ENCODE data around the gene KLHL6. TPM values are rescaled to one million over a fixed set of nuclear protein-coding genes. Genes with fewer than 3 reads are reported as not detected.

KLHL6 gene
- total and polyA plus RNA-seq, 2 of the 13 experiments (the other 11 are each of a cell fraction or from before 2014, with no cell fraction given): not detected

- H3K27me3 ChIP-seq (ENCODE audit: control insufficient read depth in 1 of 2, insufficient read depth in 2 of 2, low read length in 2 of 2): no peaks in the 10 kb centered on the region; a peak in 2 of 5 replicates
- no peak overlapping the region for H3K4me3 ChIP-seq (replicated peaks in 1 of 3; ENCODE audit: insufficient read depth in 1 of 3, low read depth in 2 of 3, low read length in 3 of 3)
- intact Hi-C loops (cut with micrococcal nuclease; ENCODE audit: unreplicated experiment): no loop called here
- ChIA-PET CTCF (ENCODE audit: low intra/inter-chr PET ratio, low total read pairs) (no interaction called here), POLR2A (no interaction called here)
- DNase-seq (ENCODE audit: low spot score) (no peak), FAIRE-seq (no peak), ATAC-seq (no peak)
- no peak overlapping the region for H3K27ac ChIP-seq (ENCODE audit: extremely low read length, insufficient read depth, low read length)
- no peaks in the 10 kb centered on the region for H3K79me2 ChIP-seq (ENCODE audit: insufficient read depth, low read length)
- in situ Hi-C loops (cut with HindIII; ENCODE audit: extremely low pct_ligation_motif_present, low pct_unique_long_range_greater_than_20kb): no loop called here
- 44% methylated on average over 7 of the region's 11 CpGs for WGBS (ENCODE audit: low lambda C conversion rate)
- peaks cover 24% of the 10 kb centered on the region for H3K4me1 ChIP-seq (ENCODE audit: insufficient read depth, low read length)
- H4K20me1 ChIP-seq (ENCODE audit: insufficient read depth, low read length): no peaks in the 10 kb centered on the region
- no peak overlapping the region for H2AFZ ChIP-seq (ENCODE audit: low read length)
- no TSS peak for BruUV-seq (replicated peaks)
- no peak overlapping the region for H3K4me2 ChIP-seq (ENCODE audit: low read depth, low read length)
- no peaks in the 10 kb centered on the region for H3K36me3 ChIP-seq (replicated peaks in 1 of 2; ENCODE audit: control insufficient read depth in 1 of 2, insufficient read depth in 2 of 2, low read length in 2 of 2)
- TF ChIP-seq MIXL1 (CRISPR knock-in tag; IDR thresholded peaks at IDR 0.05) (no peak), JDP2 (CRISPR knock-in tag; IDR thresholded peaks at IDR 0.05; ENCODE audit: borderline replicate concordance) (no peak), NR2F6 (IDR thresholded peaks at IDR 0.05) (no peak), NR2F6 (CRISPR knock-in tag; IDR thresholded peaks at IDR 0.05) (no peak), ZNF563 (CRISPR knock-in tag; IDR thresholded peaks at IDR 0.05) (no peak), ZNF562 (CRISPR knock-in tag; IDR thresholded peaks at IDR 0.05; ENCODE audit: borderline replicate concordance) (no peak), DMAP1 (CRISPR knock-in tag; IDR thresholded peaks at IDR 0.05) (no peak), ZNF607 (CRISPR knock-in tag; IDR thresholded peaks at IDR 0.05; ENCODE audit: borderline replicate concordance) (no peak), FOXJ3 (CRISPR knock-in tag; IDR thresholded peaks at IDR 0.05; ENCODE audit: borderline replicate concordance) (no peak), ZNF224 (CRISPR knock-in tag; IDR thresholded peaks at IDR 0.05) (no peak), ERF (CRISPR knock-in tag; IDR thresholded peaks at IDR 0.05) (no peak), NKX3-1 (CRISPR knock-in tag; IDR thresholded peaks at IDR 0.05) (no peak), ZBTB44 (CRISPR knock-in tag; IDR thresholded peaks at IDR 0.05) (no peak), ATF7-NPFF (CRISPR knock-in tag; IDR thresholded peaks at IDR 0.05; ENCODE audit: low read depth) (no peak), SMAD1 (CRISPR knock-in tag; IDR thresholded peaks at IDR 0.05; ENCODE audit: borderline replicate concordance, low read depth) (no peak), DMTF1 (CRISPR knock-in tag; IDR thresholded peaks at IDR 0.05) (no peak), MAF1 (CRISPR knock-in tag; IDR thresholded peaks at IDR 0.05; ENCODE audit: borderline replicate concordance) (no peak), RERE (CRISPR knock-in tag; IDR thresholded peaks at IDR 0.05; ENCODE audit: low read depth) (no peak)
- no peak overlapping the region for H3K9ac ChIP-seq (ENCODE audit: insufficient read depth, low read depth, low read length)
- no peaks in the 10 kb centered on the region for H3K9me3 ChIP-seq (ENCODE audit: low read length)
These were observed 48.0 kb downstream of the KLHL6 start for GRCh38 chr3:183507551-183507950.

All from HepG2 (cell line).